ENCODE measurements around the gene MRPL55. TPM values are rescaled to one million over a fixed set of nuclear protein-coding genes. Genes with fewer than 3 reads are reported as not detected.

MRPL55 gene
- total RNA-seq, 1 experiment from 2014 or later: 343 TPM

DNA sequence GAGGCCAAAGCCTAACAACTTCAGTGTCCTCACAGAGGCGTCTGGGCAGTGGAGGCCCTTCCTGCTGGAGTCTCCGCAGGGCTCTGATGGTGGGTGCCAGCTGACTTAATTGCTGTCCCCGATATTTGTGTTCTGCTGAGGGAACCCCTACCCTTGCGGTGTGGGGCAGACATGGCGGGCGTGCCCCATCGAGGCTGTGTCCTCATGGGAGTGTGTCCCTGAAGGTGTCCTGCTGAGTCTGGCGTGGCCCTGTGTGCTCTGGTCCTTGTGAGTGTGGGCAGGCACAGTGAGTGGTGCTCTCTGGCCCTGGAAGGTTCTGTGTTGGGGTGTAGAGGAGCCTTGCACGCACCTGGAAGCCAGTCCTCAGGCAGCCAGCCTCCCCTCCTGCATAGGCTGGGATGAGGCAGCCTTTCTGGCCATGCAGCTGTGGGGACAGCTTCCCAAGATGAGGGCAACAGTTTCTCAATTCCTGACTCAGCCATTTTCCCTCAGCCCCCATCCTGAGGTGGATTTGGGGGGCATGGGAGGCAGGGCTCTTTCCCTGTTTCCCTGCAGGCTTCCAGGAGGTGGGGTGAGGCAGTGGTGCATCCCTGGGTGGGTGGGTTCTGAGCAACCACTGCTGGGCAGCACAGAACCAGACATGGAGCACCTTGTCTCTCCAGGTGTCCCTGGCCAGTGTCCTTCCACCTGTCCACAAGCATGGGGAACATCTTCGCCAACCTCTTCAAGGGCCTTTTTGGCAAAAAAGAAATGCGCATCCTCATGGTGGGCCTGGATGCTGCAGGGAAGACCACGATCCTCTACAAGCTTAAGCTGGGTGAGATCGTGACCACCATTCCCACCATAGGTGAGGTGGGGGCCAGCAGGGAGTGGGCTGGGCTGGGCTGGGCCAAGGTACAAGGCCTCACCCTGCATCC lies 12.4 kb downstream of the MRPL55 start:
- Histone ChIP-seq H3K36me3 (ENCODE audit: low read depth, low read length) (peaks cover 76% of the 10 kb centered on the region), H3K4me1 (ENCODE audit: insufficient read depth, low read length) (peaks cover 18% of the 10 kb centered on the region), H3K9me2 (replicated peaks; ENCODE audit: low read length) (no peaks in the 10 kb centered on the region), H3K27ac (ENCODE audit: low read length) (no peak overlapping the region), H3K27me3 (ENCODE audit: low read length) (no peaks in the 10 kb centered on the region), H3K4me3 (ENCODE audit: low read length) (no peak overlapping the region), H3F3A (ENCODE audit: low read length, unreplicated experiment) (peaks cover 14% of the 10 kb centered on the region), H3K9me3 (ENCODE audit: low read length) (no peaks in the 10 kb centered on the region), H2AFZ (ENCODE audit: low read length) (no peak overlapping the region), H3K79me2 (ENCODE audit: low read length) (peaks cover 97% of the 10 kb centered on the region), H3K9ac (ENCODE audit: low read length) (no peak overlapping the region), H4K20me1 (ENCODE audit: low read length) (peaks cover 91% of the 10 kb centered on the region), H3K4me2 (ENCODE audit: low read length) (no peak overlapping the region)
- no peak for DNase-seq
- BruUV-seq (replicated peaks): no TSS peak
- POLR2A ChIA-PET (ENCODE audit: unreplicated experiment): no interaction called here
- CTCF ChIA-PET: no interaction called here
- TF ChIP-seq EZH2phosphoT487 (IDR thresholded peaks at IDR 0.05; ENCODE audit: borderline replicate concordance, low read length) (no peak), EZH2 (IDR thresholded peaks at IDR 0.05; ENCODE audit: low read length, unreplicated experiment) (no peak), CTCF (conservative IDR thresholded peaks at IDR 0.05; ENCODE audit: low read depth, low read length) (no peak)
- no peak for ATAC-seq
- intact Hi-C loops (cut with micrococcal nuclease): no loop called here

- peaks cover 7% of the 10 kb centered on the region for H3F3A ChIP-seq (ENCODE audit: low read length, unreplicated experiment)
- H3K4me3 ChIP-seq (ENCODE audit: low read length): no peak overlapping the region
- peaks cover 82% of the 10 kb centered on the region for H3K36me3 ChIP-seq (ENCODE audit: low read depth, low read length)
- no peak overlapping the region for H3K9ac ChIP-seq (ENCODE audit: low read length)
- intact Hi-C loops (cut with micrococcal nuclease): no loop called here
- no peak overlapping the region for H3K4me2 ChIP-seq (ENCODE audit: low read length)
- H3K9me2 ChIP-seq (replicated peaks; ENCODE audit: low read length): no peaks in the 10 kb centered on the region
- no peaks in the 10 kb centered on the region for H3K9me3 ChIP-seq (ENCODE audit: low read length)
- peaks cover 97% of the 10 kb centered on the region for H3K79me2 ChIP-seq (ENCODE audit: low read length)
- H2AFZ ChIP-seq (ENCODE audit: low read length): no peak overlapping the region
- no peak for TF ChIP-seq CTCF (conservative IDR thresholded peaks at IDR 0.05; ENCODE audit: low read depth, low read length)
- TF ChIP-seq EZH2 (IDR thresholded peaks at IDR 0.05; ENCODE audit: low read length, unreplicated experiment): no peak
- no peak for TF ChIP-seq EZH2phosphoT487 (IDR thresholded peaks at IDR 0.05; ENCODE audit: borderline replicate concordance, low read length)
- DNase-seq (no peak), ATAC-seq (no peak)
- no TSS peak for BruUV-seq (replicated peaks)
- ChIA-PET CTCF (no interaction called here), POLR2A (ENCODE audit: unreplicated experiment) (no interaction called here)
- peaks cover 13% of the 10 kb centered on the region for H3K4me1 ChIP-seq (ENCODE audit: insufficient read depth, low read length)
- H3K27ac ChIP-seq (ENCODE audit: low read length): no peak overlapping the region
- H4K20me1 ChIP-seq (ENCODE audit: low read length): peaks cover 94% of the 10 kb centered on the region
- H3K27me3 ChIP-seq (ENCODE audit: low read length): no peaks in the 10 kb centered on the region
These were observed 13.2 kb downstream of the MRPL55 start for GRCh38 chr1:228095938-228096337.

GRCh38 chr1:228095161-228095560 lies 13.9 kb downstream of the MRPL55 start:
- Histone ChIP-seq H3K4me1 (ENCODE audit: insufficient read depth, low read length) (peaks cover 21% of the 10 kb centered on the region), H3K9ac (ENCODE audit: low read length) (no peak overlapping the region), H4K20me1 (ENCODE audit: low read length) (peaks cover 99% of the 10 kb centered on the region), H3K9me2 (replicated peaks; ENCODE audit: low read length) (no peaks in the 10 kb centered on the region), H3K27me3 (ENCODE audit: low read length) (no peaks in the 10 kb centered on the region), H2AFZ (ENCODE audit: low read length) (no peak overlapping the region), H3F3A (ENCODE audit: low read length, unreplicated experiment) (no peaks in the 10 kb centered on the region), H3K9me3 (ENCODE audit: low read length) (no peaks in the 10 kb centered on the region), H3K36me3 (ENCODE audit: low read depth, low read length) (peaks cover 84% of the 10 kb centered on the region), H3K27ac (ENCODE audit: low read length) (no peak overlapping the region), H3K4me3 (ENCODE audit: low read length) (no peak overlapping the region), H3K79me2 (ENCODE audit: low read length) (peaks cover 100% of the 10 kb centered on the region), H3K4me2 (ENCODE audit: low read length) (no peak overlapping the region)
- no peak for DNase-seq
- ATAC-seq: no peak
- ChIA-PET POLR2A (ENCODE audit: unreplicated experiment) (no interaction called here), CTCF (interaction anchor here (0.6 kb wide), 1 partner anchor 96 kb away, joined by 3 read pairs; no protein-coding TSS in a partner anchor)
- TF ChIP-seq CTCF (conservative IDR thresholded peaks at IDR 0.05; ENCODE audit: low read depth, low read length) (no peak), EZH2 (IDR thresholded peaks at IDR 0.05; ENCODE audit: low read length, unreplicated experiment) (no peak), EZH2phosphoT487 (IDR thresholded peaks at IDR 0.05; ENCODE audit: borderline replicate concordance, low read length) (no peak)
- BruUV-seq (replicated peaks): no TSS peak
- intact Hi-C loops (cut with micrococcal nuclease): no loop called here
